NCI-H1092 (cell line): ENCODE results near the gene MOCS1.

Experiments
- DNase-seq: peaks from one replicate; lab custom pipeline; 2025; lab: John Stamatoyannopoulos, UW

Gene MOCS1

GRCh38 chr6:39924283-39924682 lies 10.0 kb downstream of the MOCS1 start:
- DNase-seq = peak; percentile 21

- peak; percentile 47 for DNase-seq
Observed at GRCh38 chr6:39923861-39924260, 10.4 kb downstream of the MOCS1 start.

GRCh38 chr6:39923394-39923793 lies 10.9 kb downstream of the MOCS1 start:
- no peak for DNase-seq

- no peak for DNase-seq
Observed at GRCh38 chr6:39922821-39923220, 11.4 kb downstream of the MOCS1 start.

- DNase-seq = no peak
Observed at GRCh38 chr6:39920157-39920556, 14.1 kb downstream of the MOCS1 start.

- DNase-seq = no peak
Observed at GRCh38 chr6:39918831-39919230, 15.4 kb downstream of the MOCS1 start.

GRCh38 chr6:39917981-39918380 lies 16.3 kb downstream of the MOCS1 start:
- DNase-seq = no peak

- DNase-seq = no peak
Observed at GRCh38 chr6:39917329-39917728, 16.9 kb downstream of the MOCS1 start.

- DNase-seq = no peak
Observed at GRCh38 chr6:39915866-39916265, 18.4 kb downstream of the MOCS1 start.

- no peak for DNase-seq
Observed at GRCh38 chr6:39914239-39914638, 20.0 kb downstream of the MOCS1 start.

GRCh38 chr6:39913391-39913916 lies 20.8 kb downstream of the MOCS1 start:
- DNase-seq = no peak

- no peak for DNase-seq
Observed at GRCh38 chr6:39912446-39912845, 21.8 kb downstream of the MOCS1 start.

GRCh38 chr6:39911513-39912125 lies 22.6 kb downstream of the MOCS1 start:
- no peak for DNase-seq

GRCh38 chr6:39910744-39911143 lies 23.5 kb downstream of the MOCS1 start:
- no peak for DNase-seq

GRCh38 chr6:39910164-39910563 lies 24.1 kb downstream of the MOCS1 start:
- DNase-seq = no peak

GRCh38 chr6:39909701-39910100 lies 24.6 kb downstream of the MOCS1 start:
- DNase-seq = no peak

- no peak for DNase-seq
Observed at GRCh38 chr6:39908838-39909583, 25.3 kb downstream of the MOCS1 start.

- no peak for DNase-seq
Observed at GRCh38 chr6:39907871-39908575, 26.2 kb downstream of the MOCS1 start.

GRCh38 chr6:39906318-39906761 lies 27.9 kb downstream of the MOCS1 start:
- DNase-seq = no peak

GRCh38 chr6:39905640-39905975 lies 28.7 kb downstream of the MOCS1 start:
- no peak for DNase-seq

- DNase-seq = no peak
Observed at GRCh38 chr6:39904946-39905639, 29.2 kb downstream of the MOCS1 start.

GRCh38 chr6:39903656-39904055 lies 30.6 kb downstream of the MOCS1 start:
- no peak for DNase-seq
